Heart left ventricle (tissue), 13 donors: ENCODE measurements around the gene OR7A5.

Experiments used
- POLR2A ChIP-seq, 2 donors: fragments of 450-650 bp; IDR thresholded peaks; one replicate each; pipeline ENCODE4 v1.6.1; 2017; ENCODE audit warnings: antibody characterized with exemption in 2 of 2, mild to moderate bottlenecking in 2 of 2, moderate library complexity in 2 of 2
- TF ChIP-seq, protein P1 (sequence below), 12 donors: fragments of 200-600 bp; sonication (generic) in 4 of 12; IDR thresholded peaks; one replicate each; pipeline versions ENCODE4 v1.5.0 to v1.8.0; 2018 to 2022; ENCODE audit warnings: antibody characterized with exemption in 12 of 12, mild to moderate bottlenecking in 5 of 12
- donor health status: ischemic (EF 13 %, LVEDD 7.1; RV severe dilation, severe dysfunction).
- donor health status: DM: no; HTN: yes; CAD: no.
- donor health status: DM: no; HTN: no; CAD: no.
- donor health status: ischemic (EF 25% LVEDD 6.9; RV normal size, moderate dysfunction).
- donor health status: ischemic (EF 25% LVEDD 5.7; RV mildly dilated, moderate dysfunction).
- donor health status: ischemic (EF 35%, LVEDD 5.7; RV mildly dilated, moderate dysfunction).
- donor health status: nonischemic (EF 11% LVEDD 7.7; RV severe dilation, severe dysfunction).
- donor health status: DM: yes; HTN: yes; CAD: no.
- donor health status: PGD.
- donor health status: ischemic (EF 29% LVEDD 5.4; RV normal size, mild dysfunction).
- donor health status: nonischemic (EF 23%, LVEDD 6.1; RV moderate dilation, normal function).

GRCh38 chr19:14826006-14826405 is 9.0 kb downstream of the OR7A5 start:
- TF ChIP-seq, protein P1, sequence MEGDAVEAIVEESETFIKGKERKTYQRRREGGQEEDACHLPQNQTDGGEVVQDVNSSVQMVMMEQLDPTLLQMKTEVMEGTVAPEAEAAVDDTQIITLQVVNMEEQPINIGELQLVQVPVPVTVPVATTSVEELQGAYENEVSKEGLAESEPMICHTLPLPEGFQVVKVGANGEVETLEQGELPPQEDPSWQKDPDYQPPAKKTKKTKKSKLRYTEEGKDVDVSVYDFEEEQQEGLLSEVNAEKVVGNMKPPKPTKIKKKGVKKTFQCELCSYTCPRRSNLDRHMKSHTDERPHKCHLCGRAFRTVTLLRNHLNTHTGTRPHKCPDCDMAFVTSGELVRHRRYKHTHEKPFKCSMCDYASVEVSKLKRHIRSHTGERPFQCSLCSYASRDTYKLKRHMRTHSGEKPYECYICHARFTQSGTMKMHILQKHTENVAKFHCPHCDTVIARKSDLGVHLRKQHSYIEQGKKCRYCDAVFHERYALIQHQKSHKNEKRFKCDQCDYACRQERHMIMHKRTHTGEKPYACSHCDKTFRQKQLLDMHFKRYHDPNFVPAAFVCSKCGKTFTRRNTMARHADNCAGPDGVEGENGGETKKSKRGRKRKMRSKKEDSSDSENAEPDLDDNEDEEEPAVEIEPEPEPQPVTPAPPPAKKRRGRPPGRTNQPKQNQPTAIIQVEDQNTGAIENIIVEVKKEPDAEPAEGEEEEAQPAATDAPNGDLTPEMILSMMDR (IDR thresholded peaks at IDR 0.05) = no peak
- TF ChIP-seq POLR2A (IDR thresholded peaks at IDR 0.05) = no peak
